ENCODE measurements around the gene EDNRA.

GRCh38 chr4:147530723-147531122 lies 49.8 kb downstream of the EDNRA start:
- no peak for TF ChIP-seq NFIC (IDR thresholded peaks at IDR 0.05; ENCODE audit: borderline replicate concordance)
- no peak for TF ChIP-seq CTCF (IDR thresholded peaks at IDR 0.05)
- TF ChIP-seq POLR2AphosphoS5 (IDR thresholded peaks at IDR 0.05; ENCODE audit: low read depth, low read length), result no peak
- TF ChIP-seq RAD21 (IDR thresholded peaks at IDR 0.05; ENCODE audit: low read length), result no peak
- no peak for TF ChIP-seq FOXM1 (IDR thresholded peaks at IDR 0.05; ENCODE audit: low read depth)
- TF ChIP-seq EP300 (IDR thresholded peaks at IDR 0.05; ENCODE audit: borderline replicate concordance in 1 of 2, low read depth in 1 of 2, low read length in 1 of 2), result no peak

All from SK-N-SH (cell line).